HG03460 (cell line): ENCODE results near the gene SIGMAR1.

Experiments used
- ATAC-seq: cut with Tn5 transposase; IDR thresholded peaks from one replicate; pipeline ENCODE4 v1.9.1; 2021; ENCODE audit not compliant: unreplicated experiment

The SIGMAR1 gene

DNA sequence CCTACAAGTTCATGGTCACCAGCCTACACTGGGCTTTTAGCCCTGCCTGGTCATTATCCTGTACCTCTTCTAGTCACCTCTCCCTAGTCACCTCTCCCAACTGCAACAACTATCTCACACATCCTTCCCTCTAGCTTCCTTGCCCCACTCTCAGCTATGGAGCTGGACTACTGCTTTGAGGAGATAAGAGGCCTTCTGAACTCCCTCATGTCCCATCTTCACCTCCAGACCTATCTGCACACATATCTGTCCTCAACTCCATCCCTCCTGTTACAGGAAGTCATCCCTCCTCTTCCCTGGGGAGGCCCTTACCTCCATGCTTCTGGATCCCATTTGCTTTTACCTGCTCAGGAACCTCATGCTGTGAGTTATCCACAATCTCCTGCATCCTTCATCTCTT, 31.4 kb downstream of the SIGMAR1 start:
- no peak for ATAC-seq

DNA sequence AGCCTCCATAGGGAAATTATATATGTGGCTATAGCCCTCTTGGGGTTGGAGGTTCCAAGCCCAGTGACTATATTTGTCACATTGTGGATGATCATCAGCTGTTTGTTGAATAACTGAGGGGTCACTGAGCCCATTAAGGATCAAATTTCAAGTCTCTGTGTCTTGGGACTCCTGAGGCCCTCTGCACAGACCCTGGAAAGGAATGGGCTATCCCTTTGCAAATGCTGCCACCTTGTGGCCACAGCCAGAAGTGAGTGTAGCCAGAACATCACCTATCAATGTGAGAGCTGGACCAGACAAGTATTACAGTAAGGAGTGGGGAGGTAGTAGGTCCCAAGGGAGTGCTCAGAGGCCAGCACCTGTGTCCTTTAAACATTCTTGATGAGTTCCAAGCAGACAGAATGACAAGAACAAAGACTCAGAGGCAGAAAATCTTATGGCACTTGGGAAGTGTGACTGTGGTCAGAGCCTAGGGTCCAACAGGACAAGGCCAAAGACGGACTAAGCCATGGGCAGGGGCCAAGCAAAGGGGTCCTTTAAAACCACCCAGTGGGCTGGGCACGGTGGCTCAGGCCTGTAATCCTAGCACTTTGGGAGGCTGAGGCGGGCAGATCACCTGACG, 33.9 kb downstream of the SIGMAR1 start:
- ATAC-seq: no peak

DNA sequence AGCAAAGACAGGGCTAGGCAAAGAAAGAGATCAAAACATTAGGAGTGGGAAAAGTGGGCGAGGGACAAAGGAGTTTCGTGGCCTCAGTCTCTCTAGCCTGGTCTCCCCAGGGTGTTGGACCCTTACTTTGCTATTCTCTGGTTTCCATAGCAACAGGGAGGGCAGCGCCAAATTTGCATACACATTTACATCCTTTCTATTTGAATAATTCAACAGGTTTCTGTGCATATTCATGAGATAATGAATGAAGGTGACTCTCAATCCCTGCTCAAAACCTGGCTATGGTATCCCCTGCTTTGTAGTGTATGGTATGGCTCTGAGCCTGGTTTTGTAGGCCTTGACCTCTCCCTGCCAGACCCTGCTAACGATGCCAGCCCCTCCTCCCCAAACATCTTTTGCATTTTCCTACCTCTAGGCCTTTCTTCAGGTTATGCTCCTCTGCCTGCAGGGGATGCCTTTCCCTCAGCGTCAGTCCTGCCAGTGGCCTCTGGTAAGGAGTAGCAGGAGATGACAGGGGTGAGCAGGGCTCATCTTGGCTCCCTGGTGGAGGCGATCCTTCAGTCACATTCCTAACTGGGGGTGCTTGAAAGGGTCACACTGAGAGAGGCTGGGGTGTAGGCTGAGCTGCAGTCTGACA, 35.5 kb downstream of the SIGMAR1 start:
- no peak for ATAC-seq

DNA sequence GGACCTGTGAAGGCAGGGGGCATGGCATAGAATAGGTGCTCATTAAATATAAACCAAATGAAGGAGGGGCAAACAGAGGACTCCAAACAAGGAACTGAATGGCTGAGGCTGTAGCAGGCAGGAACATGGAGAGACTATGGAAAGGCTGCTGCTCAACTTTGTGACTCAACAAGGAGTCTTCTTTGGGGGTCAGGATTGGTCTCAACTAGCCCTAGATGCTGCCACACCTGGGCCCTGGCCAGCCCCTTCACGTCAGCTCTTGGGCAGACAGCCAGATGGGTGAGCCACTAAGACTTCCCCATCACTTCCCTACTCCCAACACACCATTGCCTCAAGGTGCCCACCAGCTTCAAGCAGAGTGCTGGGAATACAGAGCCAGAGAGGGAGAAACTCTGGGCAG, 36.7 kb downstream of the SIGMAR1 start:
- ATAC-seq: no peak

DNA sequence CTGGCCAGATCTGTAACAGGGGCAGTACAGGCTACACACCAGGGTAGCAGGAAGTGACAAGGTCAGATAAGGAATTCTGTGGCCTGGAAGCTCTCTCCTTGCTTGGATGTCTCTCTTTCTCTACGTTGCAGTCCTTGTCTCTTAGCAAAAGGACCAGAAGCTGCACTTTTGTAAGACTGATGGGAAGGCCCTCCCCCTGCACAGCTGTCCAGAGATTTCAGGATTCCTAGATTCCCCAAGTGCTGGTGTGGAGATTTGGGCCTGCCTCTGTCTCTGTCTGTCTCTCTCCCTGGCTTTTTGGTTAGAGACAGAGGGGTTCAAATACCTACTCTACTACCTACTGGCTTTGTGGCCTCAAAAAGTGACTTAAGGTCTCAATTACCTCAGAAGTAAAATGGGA, 38.0 kb downstream of the SIGMAR1 start:
- ATAC-seq: no peak

DNA sequence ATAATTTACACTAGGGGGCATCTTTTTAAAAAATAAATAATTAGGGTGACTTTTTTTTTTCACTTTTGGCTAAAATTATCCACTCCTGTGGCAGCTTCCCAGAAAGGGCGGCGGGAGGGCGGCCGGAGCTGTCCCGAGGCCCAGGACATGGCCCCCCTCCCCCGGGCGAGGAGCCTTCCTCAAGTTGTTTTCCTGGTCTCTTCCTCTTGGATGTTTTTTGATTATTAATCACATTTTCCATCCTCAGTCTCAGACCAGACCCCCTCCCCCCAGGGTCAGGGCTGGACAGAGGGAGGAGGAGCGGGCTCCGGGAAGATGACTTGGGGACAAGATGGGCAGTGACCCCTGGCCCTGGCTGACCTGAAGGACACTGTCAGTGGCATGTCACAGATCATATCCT, 43.4 kb downstream of the SIGMAR1 start:
- ATAC-seq: no peak

DNA sequence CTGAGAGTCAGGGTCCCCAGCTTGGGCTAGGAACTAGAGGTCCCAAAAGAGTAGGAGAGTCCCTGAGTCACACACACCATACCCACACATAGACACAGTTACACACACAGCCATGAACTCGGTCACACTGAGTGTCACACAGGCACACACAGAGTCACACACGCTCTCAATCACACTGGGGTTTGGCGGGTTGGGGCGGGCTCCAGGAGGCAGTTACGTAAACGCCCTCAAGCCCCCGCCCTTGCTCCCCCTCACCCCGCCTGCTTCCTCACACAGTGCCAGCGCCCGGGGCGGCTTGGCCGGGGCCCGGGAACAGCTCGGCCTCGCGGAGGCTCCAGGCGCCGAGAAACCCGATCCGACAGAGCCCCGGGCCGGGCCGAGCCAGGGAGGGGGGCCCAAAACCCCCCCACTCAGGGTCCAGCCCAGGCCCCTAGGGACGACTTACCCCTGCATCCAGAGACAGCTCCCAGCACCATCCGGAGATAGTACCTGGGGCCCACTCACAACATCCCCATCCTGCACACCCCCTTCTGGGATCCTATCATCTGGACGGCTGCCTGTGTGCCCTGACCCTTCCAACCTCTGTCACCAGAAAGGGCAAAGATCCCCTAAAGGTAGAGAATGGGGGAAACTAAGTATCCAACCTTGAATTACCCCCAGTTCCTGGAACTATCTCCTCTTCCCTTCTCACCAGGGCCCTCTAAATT, 44.5 kb downstream of the SIGMAR1 start:
- no peak for ATAC-seq

DNA sequence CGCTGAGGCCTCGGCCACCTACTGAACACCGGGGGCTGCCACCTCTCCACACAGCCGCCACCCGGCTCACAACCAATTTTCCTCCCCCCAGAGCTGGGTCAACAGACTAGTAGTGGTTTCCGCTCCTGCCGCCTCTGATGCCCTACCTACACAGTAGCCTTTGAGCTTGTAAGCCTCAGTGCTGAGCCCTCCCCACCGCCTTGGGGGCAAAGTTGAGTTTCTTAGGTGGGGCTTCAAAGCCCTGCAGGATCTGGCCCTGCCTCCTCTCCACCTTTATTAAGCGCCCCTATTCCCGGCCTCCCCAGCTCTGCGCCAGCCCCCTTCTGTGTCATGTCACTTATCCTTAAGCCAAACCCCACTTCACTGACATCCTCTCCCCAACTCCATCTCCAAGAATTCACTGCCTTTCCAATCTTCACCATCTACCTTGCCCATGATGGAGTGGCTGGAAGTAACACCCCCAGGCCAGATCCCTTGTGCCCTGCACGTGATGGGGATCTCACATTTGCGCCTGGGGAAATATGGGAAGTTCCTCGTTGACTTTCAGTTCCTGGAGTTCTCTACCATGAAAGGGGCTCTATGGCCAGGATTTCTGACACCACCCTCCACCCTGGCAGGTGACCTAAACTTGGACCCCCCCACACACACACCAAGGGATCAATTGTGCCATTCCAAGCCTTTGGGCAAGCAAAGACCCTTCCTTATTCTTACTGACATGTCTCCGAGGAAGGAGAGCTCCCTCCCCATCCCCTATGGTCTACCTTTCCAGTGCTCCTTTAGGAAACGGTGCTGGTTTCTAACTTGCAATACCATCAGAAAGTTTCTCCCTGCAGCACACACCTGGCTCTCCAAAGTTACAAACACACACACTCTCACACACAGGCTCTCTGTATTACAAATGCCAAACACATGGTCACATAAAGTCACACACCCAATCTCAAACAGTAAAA, 45.4 kb downstream of the SIGMAR1 start:
- ATAC-seq: no peak

DNA sequence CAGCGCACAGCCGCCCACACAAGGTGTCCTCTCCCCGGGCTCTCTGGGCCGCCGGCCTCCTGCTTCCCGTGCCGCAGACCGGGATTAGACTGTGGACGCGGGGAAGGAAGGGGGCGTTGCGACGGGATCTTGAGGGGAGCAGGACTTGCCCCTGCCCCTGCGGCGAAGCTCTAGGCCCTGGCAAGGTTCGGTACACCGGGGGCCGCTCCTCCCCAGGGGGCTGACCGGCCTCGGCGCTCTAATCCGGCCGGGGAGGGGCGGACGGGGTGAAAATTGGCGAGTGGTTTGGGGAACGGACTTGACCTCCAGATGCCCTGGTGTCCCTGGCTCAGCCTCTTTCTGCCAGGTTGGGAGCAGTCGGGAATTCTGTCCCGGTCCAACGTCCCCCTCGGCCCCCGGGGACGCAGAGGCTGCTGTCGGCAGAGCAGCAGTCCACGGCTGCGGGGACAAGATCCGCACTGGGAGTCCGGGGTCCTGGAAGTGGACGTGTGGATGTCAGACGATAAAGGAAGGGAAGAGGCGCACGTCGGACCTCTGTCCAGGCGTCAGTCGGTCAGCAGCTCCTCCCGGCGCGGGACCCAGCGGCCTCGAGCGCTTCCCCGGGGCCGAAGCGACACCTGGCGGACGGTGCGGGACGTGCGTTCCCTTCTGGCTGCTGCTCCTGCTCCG, 46.2 kb downstream of the SIGMAR1 start:
- ATAC-seq: no peak

DNA sequence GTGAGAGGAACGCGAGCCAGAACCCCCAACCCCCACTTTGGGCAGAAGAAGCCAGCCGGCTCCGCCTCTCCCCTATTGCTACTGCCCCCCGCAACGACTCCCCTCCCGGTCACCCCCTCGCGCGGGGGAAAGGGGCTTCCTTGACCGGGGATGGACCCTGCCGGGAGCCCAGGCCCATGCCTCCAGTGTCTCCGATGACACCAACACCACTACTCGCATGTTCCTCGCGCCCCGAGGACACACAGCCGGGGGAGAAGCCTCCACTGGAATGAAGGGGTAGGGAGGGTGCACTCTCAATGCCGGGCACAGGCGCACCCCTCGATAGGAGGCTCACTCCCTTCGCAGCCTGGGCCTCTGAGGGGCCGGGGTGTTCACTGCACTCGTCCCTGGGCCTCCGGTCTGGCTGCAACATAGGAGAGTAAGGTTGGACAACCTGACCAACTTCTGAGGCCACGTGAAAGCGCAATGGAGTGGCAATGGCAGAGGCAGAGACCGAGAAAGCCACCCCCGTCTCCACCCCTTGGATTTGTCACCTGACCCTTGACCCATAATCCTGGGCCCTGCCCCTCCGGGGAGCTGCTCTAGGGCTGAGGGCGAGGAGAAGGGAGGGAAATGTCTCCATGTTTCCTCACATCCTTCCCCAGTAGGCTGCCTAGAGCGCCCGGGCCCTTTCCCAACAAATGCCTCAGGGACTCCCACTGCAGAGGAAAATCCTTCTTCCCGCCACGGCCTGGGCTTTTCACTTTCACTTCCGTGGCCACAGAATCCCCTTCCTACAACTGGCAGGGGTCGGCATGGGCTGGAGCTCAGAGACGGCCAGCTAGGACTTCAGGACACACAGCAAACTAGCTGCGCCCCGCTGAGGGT, 47.0 kb downstream of the SIGMAR1 start:
- no peak for ATAC-seq

DNA sequence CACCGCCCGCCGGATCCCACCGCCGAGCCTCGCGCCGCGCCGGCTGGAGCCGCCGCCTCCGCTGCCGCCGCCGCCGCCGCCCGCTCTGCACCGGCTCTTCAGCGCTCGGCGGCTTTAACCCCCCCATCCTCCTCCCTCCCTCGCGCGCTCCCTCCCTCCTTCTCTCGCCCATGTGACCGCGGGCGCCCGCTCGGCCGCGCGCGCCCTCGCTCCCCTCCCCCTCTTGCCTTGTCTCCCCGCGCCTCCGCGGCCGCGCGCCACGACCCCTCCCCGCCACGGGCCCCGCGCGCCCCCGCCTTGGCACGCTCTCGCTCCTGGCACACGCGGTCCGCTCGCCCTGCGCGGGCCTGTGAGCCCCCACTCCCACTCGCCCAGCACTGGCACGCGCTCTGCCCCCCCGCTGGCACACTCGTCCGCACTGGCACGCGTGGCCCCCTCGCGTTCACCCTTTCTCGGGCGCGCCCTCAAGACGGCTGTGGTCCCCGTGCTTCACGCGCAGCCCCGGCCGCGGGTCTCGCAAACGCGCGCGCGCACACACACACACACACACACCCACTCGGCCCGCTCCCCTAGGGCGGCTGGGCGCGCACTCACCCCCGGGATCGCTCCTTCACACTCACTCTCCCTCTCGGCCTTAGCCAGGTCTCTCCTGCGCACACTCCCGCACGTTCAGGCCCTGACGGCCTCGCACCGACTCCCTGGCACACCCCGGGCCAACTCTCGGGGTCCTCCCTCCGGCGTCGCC, 47.8 kb downstream of the SIGMAR1 start, which contains the start of gene CNTFR:
TSS of gene CNTFR (minus strand) at position 89 of the 745 bp plus-strand sequence. CDS start 20,743 bp downstream, outside the sequence.
- ATAC-seq: no peak

DNA sequence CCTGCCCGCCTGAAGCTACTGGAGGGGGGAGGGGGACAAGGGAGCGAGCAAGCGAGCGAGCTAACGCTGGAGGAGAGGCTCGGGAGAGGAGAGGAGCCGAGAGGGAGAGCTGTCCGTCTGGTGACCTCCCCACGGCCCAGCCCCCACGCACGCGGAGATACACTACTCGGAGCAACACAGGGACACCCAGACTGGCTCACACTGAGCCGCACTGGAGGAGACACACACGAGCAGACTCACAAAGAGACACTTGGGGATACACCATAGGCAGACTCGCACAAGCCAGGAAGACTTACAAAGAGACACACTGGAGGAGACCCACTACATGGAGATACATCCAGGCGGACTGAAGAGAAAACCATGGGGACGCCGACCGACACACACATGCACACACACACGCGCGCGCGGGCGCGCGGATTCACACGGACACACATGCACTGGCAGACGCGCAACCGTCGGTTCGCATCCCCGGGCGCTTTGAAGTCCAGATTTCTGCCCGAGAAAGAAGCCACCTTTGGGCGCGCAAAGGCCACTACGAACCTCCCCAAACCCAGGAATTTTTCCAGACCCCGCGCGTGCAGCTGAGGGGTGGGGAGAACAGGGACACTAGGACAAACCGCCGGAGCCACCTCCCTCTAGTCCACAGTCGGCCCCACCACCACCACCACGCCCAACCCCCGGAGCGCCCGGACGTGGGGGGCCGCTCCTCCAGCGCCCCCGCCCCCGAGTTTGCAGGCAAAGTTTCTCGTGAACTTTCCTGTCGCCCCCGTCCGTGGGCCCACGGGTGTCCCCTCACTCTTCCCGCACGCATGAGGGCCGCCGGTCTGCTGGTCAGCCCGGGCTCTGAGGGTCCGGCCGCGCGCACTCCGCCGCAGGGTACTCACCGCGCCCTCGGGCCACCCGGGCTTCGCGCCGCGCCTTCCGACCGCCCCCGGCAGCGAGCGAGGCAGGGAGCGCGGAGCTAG, 48.6 kb downstream of the SIGMAR1 start:
- ATAC-seq: no peak

DNA sequence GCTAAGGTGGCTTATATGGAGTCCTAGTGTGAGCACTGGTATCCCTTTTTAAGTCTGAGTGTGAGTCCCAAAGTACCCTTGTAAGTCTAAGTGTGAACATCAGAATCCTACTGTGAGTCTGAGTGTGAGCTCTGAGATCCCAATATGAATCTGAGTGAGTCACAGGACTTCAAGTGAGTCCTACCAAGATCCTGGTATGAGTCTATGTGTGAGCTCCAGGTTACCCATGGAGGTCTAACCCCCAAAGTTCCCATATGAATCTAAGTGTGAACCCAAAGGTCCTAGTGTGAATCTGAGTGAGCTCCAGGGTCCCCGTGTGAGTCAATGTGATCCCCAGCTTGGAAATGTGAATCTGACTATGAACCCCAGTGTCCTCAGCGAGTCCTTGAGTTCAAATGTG, 50.3 kb downstream of the SIGMAR1 start:
- ATAC-seq: no peak

DNA sequence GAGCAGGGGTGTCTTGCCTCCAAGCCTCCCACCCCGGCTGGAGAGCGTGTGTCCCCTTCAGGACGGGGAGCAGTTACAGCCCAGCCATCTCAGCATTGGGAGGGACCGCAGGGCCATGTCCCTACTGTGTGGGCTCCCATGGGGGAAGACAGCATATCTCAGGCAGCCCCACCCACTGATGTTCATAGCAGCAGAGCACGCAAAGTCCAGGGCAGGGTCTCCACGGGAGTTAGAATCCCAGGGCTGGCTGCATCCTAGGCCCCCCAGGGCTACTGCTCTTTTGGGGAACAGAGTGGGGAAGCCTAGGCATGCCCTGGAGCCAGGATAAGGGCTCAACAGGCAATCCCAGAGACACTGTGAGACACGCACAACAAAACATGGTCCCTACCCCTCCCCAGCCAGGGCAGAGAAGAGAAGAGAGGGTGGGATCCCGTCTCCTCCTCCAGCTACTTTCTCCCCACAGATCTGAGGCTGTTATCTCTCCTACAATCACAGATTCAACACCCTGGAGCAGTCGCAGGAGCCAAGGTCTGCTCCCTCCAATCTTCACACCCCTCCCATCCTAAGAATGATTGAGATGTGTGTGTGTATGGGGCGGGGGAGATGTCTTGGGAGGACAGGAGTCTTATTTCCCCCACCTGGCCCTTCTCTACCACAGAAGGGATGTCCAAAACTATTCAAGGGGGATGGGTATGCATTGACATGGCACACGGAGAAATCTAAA, 51.5 kb downstream of the SIGMAR1 start:
- ATAC-seq: no peak

DNA sequence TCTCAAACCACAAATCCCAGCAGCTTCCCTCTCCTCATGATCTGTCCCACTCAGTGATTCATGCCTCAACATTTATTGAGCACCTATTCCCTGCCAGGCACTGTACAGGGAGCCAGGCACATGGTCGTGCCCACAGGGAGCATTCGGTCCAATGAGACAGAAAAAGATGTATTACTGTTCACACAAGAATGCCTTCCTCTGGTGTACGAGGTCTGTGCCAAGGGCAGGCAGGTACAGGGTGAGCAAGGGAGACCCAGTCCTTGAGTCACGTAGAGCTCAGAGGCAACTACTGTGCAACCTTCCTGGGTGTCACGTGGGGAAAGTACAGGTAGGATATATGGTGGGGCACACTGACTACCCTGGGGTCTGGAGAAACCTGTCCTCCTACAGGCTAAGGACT, 52.6 kb downstream of the SIGMAR1 start:
- ATAC-seq: no peak
